KOPT-K1 (cell line): Measurements from ENCODE around the gene FAM221B.
A peak's percentile ranks its signal among the peaks of the same experiment; 100 is the strongest.

Experiments used
- H3K27ac ChIP-seq: fragments of 200-600 bp; sonication (generic); 2 replicates; pipeline ENCODE4 v1.5.1; 2016; ENCODE audit warnings: antibody characterized with exemption, mild to moderate bottlenecking, low read depth, low read length; ENCODE audit not compliant: poor library complexity, severe bottlenecking
- H3K36me3 ChIP-seq: fragments of 200-600 bp; sonication (generic); 2 replicates; pipeline ENCODE4 v1.5.1; 2017; ENCODE audit warnings: antibody characterized with exemption, mild to moderate bottlenecking, low read length, moderate library complexity; ENCODE audit not compliant: insufficient read depth
- H3K9me3 ChIP-seq: fragments of 200-600 bp; sonication (generic); 2 replicates; pipeline ENCODE4 v1.5.1; 2017; ENCODE audit warnings: antibody characterized with exemption, low read length, mild to moderate bottlenecking; ENCODE audit not compliant: insufficient read depth, poor library complexity, severe bottlenecking

Gene FAM221B

DNA sequence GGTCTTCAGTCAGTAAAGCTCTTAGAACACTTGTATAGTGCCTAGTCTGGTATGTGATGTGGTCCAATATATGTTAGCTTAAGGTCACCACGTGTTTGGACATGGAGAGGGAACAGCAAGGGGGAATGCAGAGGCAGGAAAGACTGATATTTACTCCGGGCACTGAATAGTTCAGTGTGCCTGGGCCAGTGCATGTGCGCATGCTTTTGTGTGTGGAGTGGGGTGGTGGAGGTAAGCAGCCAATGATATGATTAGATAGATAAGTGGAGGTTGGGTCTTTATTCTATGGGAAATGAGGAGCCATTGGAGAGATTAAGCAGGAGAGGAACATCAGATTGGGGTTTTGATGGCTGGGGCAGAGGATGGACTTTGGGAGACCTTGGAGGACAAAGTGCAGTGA is 27.7 kb upstream of the FAM221B start:
- Histone ChIP-seq H3K9me3 (no peaks in the 10 kb centered on the region), H3K36me3 (no peaks in the 10 kb centered on the region), H3K27ac (no peak overlapping the region)

DNA sequence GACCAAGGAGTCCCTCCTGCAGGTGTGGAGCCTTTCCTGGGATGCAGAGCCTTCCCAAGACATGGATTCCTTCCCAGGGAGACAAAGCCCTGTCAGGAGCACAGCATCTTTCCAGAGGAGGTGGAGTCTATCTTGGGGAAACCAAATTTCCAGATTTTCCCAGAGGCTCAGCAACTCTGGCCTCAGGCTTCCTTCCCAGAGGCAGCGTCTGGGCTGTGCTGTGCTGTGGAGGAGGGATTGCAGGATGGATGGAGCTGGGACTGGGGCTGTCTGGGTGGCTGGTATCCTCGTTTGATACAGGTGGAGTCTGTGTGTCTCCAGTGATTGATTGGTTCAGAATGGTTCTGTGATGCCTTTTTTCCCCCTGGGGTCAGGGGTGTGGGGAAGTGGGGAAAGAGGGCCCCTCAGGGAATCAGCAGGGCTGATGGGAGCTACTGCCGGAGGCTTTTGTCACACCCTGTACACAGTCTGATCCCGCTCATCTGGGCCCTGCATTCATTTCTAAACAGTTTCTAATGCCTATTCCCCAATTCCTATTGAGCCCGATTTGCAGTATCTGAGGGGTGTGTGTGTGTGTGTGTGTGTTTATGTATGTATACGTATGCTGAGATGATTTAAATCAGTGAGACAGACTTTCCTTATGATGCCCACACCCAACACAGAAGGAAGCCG is 25.7 kb upstream of the FAM221B start:
- H3K27ac ChIP-seq = no peak overlapping the region
- no peaks in the 10 kb centered on the region for H3K36me3 ChIP-seq
- no peaks in the 10 kb centered on the region for H3K9me3 ChIP-seq

- Histone ChIP-seq H3K36me3 (no peaks in the 10 kb centered on the region), H3K9me3 (no peaks in the 10 kb centered on the region), H3K27ac (no peak overlapping the region)
Observed at GRCh38 chr9:35852876-35853865, 24.6 kb upstream of the FAM221B start.

DNA sequence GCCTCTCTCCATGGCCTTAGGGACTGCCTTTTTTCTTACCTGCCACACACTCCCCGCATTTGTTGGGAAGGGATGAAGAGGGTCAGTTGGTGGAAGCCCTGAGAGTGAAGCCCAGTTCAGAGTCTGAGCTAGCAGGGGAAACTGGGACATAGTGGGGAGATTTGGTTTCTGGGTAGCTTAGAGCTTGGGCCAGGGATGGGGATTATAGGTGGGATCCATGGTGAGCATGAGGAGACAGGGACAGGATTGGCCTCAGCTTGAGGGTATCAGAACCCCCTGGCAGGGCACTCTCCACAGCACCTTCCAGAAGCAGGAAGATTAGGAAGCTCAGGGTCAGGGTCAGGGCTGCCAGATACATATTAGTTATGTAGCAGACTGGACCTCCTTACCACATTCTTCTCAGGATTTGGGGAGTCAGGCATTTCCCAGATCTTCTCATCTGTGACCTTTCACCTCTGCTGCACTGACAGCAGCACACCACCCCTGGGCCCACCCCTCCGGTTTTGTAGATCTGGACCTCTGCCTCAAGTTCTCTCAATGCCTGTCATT is 23.8 kb upstream of the FAM221B start:
- H3K9me3 ChIP-seq = no peaks in the 10 kb centered on the region
- H3K36me3 ChIP-seq = no peaks in the 10 kb centered on the region
- H3K27ac ChIP-seq = no peak overlapping the region

- no peaks in the 10 kb centered on the region for H3K9me3 ChIP-seq
- no peaks in the 10 kb centered on the region for H3K36me3 ChIP-seq
- peak overlapping the region; percentile 37 for H3K27ac ChIP-seq
Observed at GRCh38 chr9:35847792-35848572, 19.4 kb upstream of the FAM221B start.

DNA sequence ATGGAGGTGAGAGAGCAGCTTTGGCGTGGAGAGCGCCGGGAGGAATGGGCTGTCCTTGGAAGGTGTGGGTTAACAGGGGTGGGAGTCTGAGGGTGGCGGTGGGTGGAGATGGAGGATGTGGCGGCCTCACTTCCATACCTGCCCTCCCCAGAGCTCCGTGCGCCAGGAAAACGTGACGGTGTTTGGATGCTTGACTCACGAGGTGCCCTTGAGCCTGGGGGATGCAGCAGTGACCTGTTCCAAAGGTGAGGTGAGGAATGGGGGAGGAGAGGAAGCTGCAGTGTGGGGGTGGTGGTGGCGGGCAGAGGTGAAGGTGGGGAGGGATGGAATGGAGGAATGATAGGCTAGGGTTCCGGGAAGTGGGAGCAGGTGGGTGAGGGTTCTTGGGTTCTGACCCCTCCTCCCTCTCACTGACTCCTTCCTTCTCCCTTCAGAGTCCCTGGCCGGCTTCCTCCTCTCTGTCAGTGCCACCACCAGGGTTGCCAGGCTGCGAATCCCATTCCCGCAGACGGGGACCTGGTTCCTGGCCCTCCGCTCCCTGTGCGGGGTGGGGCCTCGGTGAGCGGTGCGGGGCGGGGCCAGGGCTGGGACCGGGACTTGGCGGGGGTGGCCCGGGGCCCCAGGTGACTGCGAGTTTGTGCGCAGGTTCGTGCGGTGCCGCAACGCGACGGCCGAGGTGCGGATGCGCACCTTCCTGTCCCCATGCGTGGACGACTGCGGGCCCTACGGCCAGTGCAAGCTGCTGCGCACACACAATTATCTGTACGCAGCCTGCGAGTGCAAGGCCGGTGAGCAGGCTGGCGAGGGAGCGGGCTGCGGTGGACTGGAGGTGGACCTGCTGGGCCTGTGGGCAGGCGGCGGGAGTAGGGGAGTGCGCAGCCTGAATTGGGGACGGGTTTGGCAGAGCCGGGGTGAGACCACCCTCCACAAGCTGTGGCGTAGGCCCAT is 17.6 kb upstream of the FAM221B start:
- H3K36me3 ChIP-seq = no peaks in the 10 kb centered on the region
- no peaks in the 10 kb centered on the region for H3K9me3 ChIP-seq
- H3K27ac ChIP-seq = no peak overlapping the region

GRCh38 chr9:35844628-35845270 is 16.2 kb upstream of the FAM221B start:
- Histone ChIP-seq H3K9me3 (no peaks in the 10 kb centered on the region), H3K27ac (no peak overlapping the region), H3K36me3 (no peaks in the 10 kb centered on the region)

DNA sequence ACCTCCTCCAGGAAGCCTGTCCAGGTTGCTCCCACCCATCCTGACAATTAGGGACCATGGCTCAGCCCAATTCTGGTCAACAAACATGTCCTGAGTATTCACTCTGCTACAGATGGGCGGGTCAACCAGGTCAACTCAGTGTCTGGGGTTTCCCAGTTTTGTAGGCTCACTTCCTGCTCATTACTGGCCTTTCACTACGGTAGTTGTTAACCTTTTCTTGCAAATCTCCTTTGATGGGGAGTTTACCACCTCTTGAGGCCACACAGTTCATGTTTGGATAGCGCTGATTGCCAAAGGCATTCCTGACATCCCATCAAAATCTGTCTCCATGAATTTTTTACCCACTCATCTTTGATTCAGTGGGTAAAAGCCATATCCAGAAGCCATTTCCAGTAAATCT is 14.3 kb upstream of the FAM221B start:
- no peaks in the 10 kb centered on the region for H3K36me3 ChIP-seq

DNA sequence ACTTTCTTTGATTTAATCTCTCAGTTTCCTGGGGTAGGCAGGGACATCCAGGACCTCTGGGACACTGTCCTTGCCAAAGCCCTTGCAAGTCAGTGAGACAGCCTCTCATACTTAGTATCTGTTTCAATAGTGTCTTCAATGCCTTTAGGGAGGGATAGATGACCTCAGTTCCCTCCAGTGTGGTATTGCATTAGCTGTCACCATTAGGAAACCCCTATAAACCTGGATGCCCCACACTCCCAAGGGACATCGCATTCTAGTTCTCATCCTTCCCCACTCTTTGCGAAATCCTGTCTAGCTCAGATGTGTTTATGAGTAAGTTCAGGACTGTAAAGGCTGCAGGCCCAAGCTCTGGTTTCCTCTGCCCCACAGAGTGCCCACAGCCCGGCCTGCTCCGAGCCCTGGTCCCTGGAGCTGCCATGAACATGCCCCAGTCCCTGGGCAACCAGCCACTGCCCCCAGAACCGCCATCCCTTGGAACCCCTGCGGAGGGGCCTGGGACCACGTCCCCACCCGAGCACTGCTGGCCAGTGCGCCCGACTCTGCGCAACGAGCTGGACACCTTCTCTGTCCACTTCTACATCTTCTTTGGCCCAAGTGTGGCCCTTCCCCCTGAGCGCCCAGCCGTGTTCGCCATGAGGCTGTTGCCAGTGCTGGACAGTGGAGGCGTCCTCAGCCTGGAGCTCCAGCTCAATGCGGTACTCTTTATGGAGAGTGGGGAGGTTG is 13.7 kb upstream of the FAM221B start:
- Histone ChIP-seq H3K27ac (no peak overlapping the region), H3K9me3 (no peaks in the 10 kb centered on the region), H3K36me3 (no peaks in the 10 kb centered on the region)

More for the DNA sequence above, 14.3 kb upstream of the FAM221B start:
- H3K27ac ChIP-seq = no peak overlapping the region
- H3K9me3 ChIP-seq = no peaks in the 10 kb centered on the region

DNA sequence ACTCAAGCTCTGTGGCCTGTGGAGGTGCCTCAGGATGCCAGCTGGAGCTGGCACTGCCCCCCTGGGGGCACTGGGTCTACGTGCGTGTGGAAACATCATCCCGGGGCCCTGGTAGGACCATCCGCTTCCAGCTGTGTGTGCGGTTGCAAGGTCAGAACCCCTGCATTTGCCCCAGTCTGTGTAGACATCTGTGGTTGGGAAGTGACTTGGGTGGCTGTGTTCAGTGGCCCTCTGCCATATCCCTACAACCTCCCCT is 13.0 kb upstream of the FAM221B start:
- H3K9me3 ChIP-seq = no peaks in the 10 kb centered on the region
- no peaks in the 10 kb centered on the region for H3K36me3 ChIP-seq
- no peak overlapping the region for H3K27ac ChIP-seq

- Histone ChIP-seq H3K9me3 (no peaks in the 10 kb centered on the region), H3K27ac (no peak overlapping the region), H3K36me3 (no peaks in the 10 kb centered on the region)
Observed at GRCh38 chr9:35840881-35841644, 12.5 kb upstream of the FAM221B start.

DNA sequence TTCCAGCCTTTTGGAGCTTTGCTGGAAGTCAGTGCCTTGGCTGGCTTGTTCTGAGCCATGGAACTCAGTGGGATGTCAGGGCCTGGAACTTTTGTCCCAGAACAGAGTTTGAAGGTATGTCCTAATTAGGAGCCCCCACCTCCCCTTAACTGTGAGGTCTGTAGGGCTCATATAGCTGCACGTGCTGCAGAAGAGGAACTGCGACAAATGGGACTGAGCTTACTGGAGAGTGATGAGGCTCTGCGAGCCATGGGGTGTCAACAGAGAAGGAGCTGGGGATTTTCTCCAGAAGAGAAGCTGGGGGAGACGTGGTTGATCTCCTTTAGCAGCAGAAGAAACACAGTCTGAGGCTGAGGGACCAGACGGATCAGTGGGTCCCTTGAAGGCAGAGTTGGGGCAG is 11.4 kb upstream of the FAM221B start:
- Histone ChIP-seq H3K36me3 (no peaks in the 10 kb centered on the region), H3K27ac (no peak overlapping the region), H3K9me3 (no peaks in the 10 kb centered on the region)

GRCh38 chr9:35836595-35836994 is 8.1 kb upstream of the FAM221B start:
- H3K9me3 ChIP-seq = no peaks in the 10 kb centered on the region
- H3K36me3 ChIP-seq = no peaks in the 10 kb centered on the region

More at GRCh38 chr9:35836595-35836994, 8.1 kb upstream of the FAM221B start:
- no peak overlapping the region for H3K27ac ChIP-seq
